ENCODE results near the gene TNPO2.

DNA sequence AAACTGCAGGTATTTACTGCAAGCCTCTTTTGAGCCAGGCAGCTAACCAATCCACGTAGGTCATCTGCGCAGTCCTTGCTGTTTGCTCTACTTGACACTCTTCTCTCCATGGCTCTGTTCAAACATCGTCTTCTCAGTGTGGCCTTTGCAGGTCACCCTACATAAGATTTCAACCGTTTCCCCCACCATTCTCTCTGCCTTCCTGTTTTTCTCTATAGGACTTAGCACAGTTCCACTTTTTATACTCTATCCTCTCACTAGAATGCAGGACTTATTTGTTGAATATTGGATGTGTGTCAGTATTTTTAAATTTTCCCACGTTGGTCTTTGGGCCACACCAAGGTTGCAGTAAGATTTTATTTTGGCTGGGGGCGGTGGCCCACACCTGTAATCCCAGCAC is 25.6 kb downstream of the TNPO2 start:
- TF ChIP-seq ZNF274 (IDR thresholded peaks at IDR 0.05; ENCODE audit: low read depth, low read length) = no peak
- no peak for TF ChIP-seq YY1 (IDR thresholded peaks at IDR 0.05; ENCODE audit: insufficient read depth, insufficient read length)
